ENCODE data around the gene SPTBN5. TPM values are rescaled to one million over a fixed set of nuclear protein-coding genes. Genes with fewer than 3 reads are reported as not detected.

The SPTBN5 gene
- total RNA-seq, 1 donor from 2014 or later = 3.2 TPM

DNA sequence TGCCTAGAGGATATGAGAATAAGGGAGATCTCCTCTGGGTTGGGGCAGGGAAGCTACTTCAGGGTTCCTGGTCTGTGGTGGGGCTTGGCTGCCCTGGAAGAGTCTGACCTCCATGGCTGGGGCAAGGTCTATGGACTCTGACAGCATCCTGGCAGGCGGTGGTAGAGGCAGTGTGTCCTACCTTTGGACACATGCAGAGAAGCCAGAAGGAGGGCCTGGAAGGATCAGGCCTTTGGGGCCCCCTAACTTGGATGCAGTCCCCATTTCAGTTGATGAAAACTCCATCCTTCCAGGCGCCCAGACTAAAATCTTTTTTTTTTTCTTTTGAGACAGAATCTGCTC lies 10.4 kb downstream of the SPTBN5 start:
- Mint-ChIP-seq H3K4me1 (ENCODE audit: unreplicated experiment) (peaks cover 11% of the 10 kb centered on the region), H3K27ac (ENCODE audit: unreplicated experiment) (no peak overlapping the region), H3K9me3 (ENCODE audit: unreplicated experiment) (no peaks in the 10 kb centered on the region), H3K4me3 (ENCODE audit: unreplicated experiment) (no peak overlapping the region), H3K27me3 (ENCODE audit: unreplicated experiment) (no peaks in the 10 kb centered on the region), H3K36me3 (ENCODE audit: unreplicated experiment) (no peaks in the 10 kb centered on the region)
- TF ChIP-seq, protein P1, sequence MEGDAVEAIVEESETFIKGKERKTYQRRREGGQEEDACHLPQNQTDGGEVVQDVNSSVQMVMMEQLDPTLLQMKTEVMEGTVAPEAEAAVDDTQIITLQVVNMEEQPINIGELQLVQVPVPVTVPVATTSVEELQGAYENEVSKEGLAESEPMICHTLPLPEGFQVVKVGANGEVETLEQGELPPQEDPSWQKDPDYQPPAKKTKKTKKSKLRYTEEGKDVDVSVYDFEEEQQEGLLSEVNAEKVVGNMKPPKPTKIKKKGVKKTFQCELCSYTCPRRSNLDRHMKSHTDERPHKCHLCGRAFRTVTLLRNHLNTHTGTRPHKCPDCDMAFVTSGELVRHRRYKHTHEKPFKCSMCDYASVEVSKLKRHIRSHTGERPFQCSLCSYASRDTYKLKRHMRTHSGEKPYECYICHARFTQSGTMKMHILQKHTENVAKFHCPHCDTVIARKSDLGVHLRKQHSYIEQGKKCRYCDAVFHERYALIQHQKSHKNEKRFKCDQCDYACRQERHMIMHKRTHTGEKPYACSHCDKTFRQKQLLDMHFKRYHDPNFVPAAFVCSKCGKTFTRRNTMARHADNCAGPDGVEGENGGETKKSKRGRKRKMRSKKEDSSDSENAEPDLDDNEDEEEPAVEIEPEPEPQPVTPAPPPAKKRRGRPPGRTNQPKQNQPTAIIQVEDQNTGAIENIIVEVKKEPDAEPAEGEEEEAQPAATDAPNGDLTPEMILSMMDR (IDR thresholded peaks at IDR 0.05) = no peak
- no peak for DNase-seq (ENCODE audit: extremely low spot score, unreplicated experiment)

DNA sequence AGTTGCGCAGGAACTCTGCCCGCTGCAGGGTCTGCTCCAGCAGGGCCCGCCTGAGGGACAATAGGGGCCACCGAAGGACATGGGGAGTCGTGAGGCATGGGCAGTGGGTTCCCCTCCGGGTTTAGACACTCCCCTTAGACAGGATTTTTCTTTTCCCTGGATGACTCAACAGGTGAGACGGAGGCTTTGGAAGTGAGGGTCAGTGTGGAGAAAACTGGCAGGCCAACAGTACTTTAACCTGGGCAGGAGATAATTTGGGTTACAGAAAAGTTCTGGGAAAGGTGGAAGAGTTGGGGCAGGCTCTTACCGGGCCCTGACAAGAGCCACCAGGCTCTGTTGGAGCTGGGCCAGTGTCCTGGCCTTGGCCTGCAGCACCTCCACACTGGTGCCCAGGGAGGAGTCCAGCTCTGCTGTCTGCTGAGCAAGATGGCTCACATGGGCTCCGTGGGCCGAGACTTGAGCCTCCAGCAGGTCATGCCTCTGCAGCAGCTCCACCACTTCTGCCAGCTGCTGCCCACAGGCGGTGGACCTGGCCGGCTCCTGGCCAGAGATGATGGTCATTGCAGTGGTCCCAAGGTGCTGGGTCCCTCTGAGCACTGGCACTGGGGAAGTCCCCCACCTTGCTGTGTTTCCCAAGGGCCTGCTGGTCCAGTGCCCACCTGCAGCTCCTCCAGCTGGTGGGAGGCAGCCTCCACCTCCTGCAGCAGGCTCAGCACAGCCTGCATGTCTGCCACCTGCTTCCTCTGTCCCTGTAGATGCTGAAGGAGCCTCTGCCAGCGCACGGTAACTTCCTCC lies 11.0 kb downstream of the SPTBN5 start:
- TF ChIP-seq, protein P1 (IDR thresholded peaks at IDR 0.05) = no peak
- peaks cover 2% of the 10 kb centered on the region for H3K36me3 Mint-ChIP-seq (ENCODE audit: unreplicated experiment)
- H3K4me3 Mint-ChIP-seq (ENCODE audit: unreplicated experiment) = no peak overlapping the region
- no peak overlapping the region for H3K27ac Mint-ChIP-seq (ENCODE audit: unreplicated experiment)
- peaks cover 10% of the 10 kb centered on the region for H3K4me1 Mint-ChIP-seq (ENCODE audit: unreplicated experiment)
- H3K9me3 Mint-ChIP-seq (ENCODE audit: unreplicated experiment) = no peaks in the 10 kb centered on the region
- no peak for DNase-seq (ENCODE audit: extremely low spot score, unreplicated experiment)
- no peaks in the 10 kb centered on the region for H3K27me3 Mint-ChIP-seq (ENCODE audit: unreplicated experiment)

DNA sequence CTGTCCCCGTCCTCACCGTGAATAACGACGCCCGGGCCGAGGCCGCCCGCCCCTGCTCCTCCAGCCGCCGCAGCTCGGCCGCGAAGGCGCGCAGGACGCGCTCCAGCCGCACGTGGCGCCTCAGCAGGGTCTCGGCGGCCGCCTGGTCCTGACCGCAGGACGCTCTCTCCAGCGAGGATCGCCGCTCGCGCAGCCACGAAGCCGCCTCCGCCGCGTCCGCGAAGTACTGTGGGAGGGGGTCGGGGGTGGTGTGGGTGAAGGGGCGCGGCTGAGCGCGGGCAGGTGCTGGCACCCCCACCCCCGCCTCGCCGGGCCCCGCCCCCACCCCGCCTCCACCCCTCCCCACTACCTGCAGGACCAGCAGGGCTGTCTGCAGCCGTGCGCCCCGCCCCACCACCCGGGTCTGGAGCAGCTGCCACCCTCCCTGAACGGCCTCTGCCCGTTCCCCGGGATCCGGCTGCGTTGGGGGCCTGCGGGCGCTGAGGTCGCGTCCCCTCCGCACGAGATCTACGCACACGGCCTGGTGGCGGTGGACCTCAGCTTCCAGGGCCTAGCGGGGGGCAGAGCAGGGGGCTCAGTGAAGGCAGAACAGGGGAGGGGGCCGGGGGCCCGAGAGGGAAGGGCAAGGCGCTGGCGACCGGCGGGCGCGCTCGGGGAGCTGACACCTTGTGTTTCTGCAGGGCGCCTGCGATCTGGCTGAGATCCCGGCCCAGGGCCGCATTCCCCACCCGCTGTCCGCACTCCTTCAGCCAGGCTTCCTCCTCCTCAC lies 11.7 kb downstream of the SPTBN5 start:
- Mint-ChIP-seq H3K9me3 (ENCODE audit: unreplicated experiment) (no peaks in the 10 kb centered on the region), H3K27ac (ENCODE audit: unreplicated experiment) (no peak overlapping the region), H3K4me1 (ENCODE audit: unreplicated experiment) (peaks cover 8% of the 10 kb centered on the region), H3K36me3 (ENCODE audit: unreplicated experiment) (peaks cover 2% of the 10 kb centered on the region), H3K4me3 (ENCODE audit: unreplicated experiment) (no peak overlapping the region), H3K27me3 (ENCODE audit: unreplicated experiment) (no peaks in the 10 kb centered on the region)
- TF ChIP-seq, protein P1 (IDR thresholded peaks at IDR 0.05) = no peak
- DNase-seq (ENCODE audit: extremely low spot score, unreplicated experiment) = no peak

DNA sequence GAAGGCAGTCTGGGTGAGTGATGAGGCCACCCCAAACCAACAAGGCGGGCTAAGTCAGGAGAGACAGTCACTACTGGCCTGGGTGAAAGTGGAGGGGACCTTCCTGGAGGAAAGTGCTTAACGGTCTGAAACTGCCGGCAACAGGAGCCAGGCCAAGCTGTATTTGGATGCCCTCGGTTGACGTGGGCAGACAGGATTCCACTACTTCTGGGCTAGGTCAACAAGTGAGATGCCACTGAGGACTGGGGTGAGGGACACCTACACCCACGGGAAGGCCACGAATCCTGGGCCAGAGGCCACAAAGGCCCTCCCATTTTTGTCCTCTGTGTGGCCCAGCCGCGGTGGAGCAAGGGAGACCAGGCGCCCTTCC lies 12.3 kb downstream of the SPTBN5 start:
- no peak overlapping the region for H3K4me3 Mint-ChIP-seq (ENCODE audit: unreplicated experiment)
- H3K27ac Mint-ChIP-seq (ENCODE audit: unreplicated experiment) = no peak overlapping the region
- no peaks in the 10 kb centered on the region for H3K27me3 Mint-ChIP-seq (ENCODE audit: unreplicated experiment)
- no peaks in the 10 kb centered on the region for H3K9me3 Mint-ChIP-seq (ENCODE audit: unreplicated experiment)
- H3K4me1 Mint-ChIP-seq (ENCODE audit: unreplicated experiment) = peaks cover 8% of the 10 kb centered on the region
- no peak for DNase-seq (ENCODE audit: extremely low spot score, unreplicated experiment)
- peaks cover 2% of the 10 kb centered on the region for H3K36me3 Mint-ChIP-seq (ENCODE audit: unreplicated experiment)
- TF ChIP-seq, protein P1 (IDR thresholded peaks at IDR 0.05) = no peak

DNA sequence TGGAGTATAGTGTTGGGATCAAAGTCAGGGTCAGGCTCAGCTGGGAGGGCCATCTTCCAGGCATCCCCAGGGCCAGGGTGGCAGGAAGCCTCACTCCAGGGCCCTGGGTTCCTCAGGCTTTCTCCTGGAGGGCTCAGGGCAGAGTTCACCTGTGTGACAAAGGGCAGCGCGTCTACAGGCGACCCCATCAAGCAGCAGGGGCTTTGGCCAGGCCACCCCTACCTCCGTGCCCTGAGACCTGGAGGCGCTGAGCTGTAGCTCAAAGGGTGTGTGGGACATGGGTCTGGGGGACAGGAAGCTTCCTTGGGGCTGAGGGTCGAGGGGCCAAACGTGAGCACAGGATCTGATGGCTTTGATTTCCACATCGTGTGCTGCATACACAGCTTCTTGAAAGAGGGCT lies 12.8 kb downstream of the SPTBN5 start:
- H3K4me3 Mint-ChIP-seq (ENCODE audit: unreplicated experiment) = no peak overlapping the region
- H3K27me3 Mint-ChIP-seq (ENCODE audit: unreplicated experiment) = no peaks in the 10 kb centered on the region
- peaks cover 8% of the 10 kb centered on the region for H3K4me1 Mint-ChIP-seq (ENCODE audit: unreplicated experiment)
- no peak overlapping the region for H3K27ac Mint-ChIP-seq (ENCODE audit: unreplicated experiment)
- H3K36me3 Mint-ChIP-seq (ENCODE audit: unreplicated experiment) = peaks cover 2% of the 10 kb centered on the region
- TF ChIP-seq, protein P1 (IDR thresholded peaks at IDR 0.05) = no peak
- no peak for DNase-seq (ENCODE audit: extremely low spot score, unreplicated experiment)
- no peaks in the 10 kb centered on the region for H3K9me3 Mint-ChIP-seq (ENCODE audit: unreplicated experiment)
